NCI-H82 (cell line): Measurements from ENCODE around the gene C4orf46.
"Not testable (repeated sequence)": the region's sequence is repeated elsewhere in the genome, so short reads cannot be mapped to it uniquely, and the experiment has no call there.

Source experiments
- DNase-seq: peaks from one replicate; lab custom pipeline; 2025; lab: John Stamatoyannopoulos, UW

C4orf46 gene

GRCh38 chr4:158671665-158671914 lies at the start of gene C4orf46:
Gene C4orf46, minus strand, starts transcription at chr4:158671887. Its CDS starts 86 bp downstream, at chr4:158671801.
- no peak for DNase-seq

GRCh38 chr4:158715802-158716201 lies 44.1 kb upstream of the C4orf46 start:
- DNase-seq, result no peak

- no peak for DNase-seq
These were observed 43.2 kb upstream of the C4orf46 start for GRCh38 chr4:158714937-158715336.

GRCh38 chr4:158712622-158713021 lies 40.9 kb upstream of the C4orf46 start:
- DNase-seq, result not testable (repeated sequence)

- DNase-seq, result no peak
These were observed 39.1 kb upstream of the C4orf46 start for GRCh38 chr4:158710814-158711213.

- no peak for DNase-seq
These were observed 32.6 kb upstream of the C4orf46 start for GRCh38 chr4:158704274-158704673.

GRCh38 chr4:158688813-158689212 lies 17.1 kb upstream of the C4orf46 start:
- DNase-seq, result no peak

- no peak for DNase-seq
These were observed 10.4 kb upstream of the C4orf46 start for GRCh38 chr4:158682066-158682465.

GRCh38 chr4:158681629-158682028 lies 9.9 kb upstream of the C4orf46 start:
- no peak for DNase-seq

GRCh38 chr4:158678767-158679166 lies 7.1 kb upstream of the C4orf46 start:
- no peak for DNase-seq

- DNase-seq, result no peak
These were observed 4.4 kb upstream of the C4orf46 start for GRCh38 chr4:158676076-158676475.

- no peak for DNase-seq
These were observed 1.9 kb upstream of the C4orf46 start for GRCh38 chr4:158673633-158674032.

- DNase-seq, result peak; percentile 99
These were observed 474 bp upstream of the C4orf46 start, which contains the start of gene ETFDH for GRCh38 chr4:158671915-158672806. Gene ETFDH, plus strand, starts transcription at chr4:158672296. Its CDS starts 161 bp downstream, at chr4:158672457.

- DNase-seq, result peak; percentile 90
These were observed 567 bp downstream of the C4orf46 start for GRCh38 chr4:158670975-158671664.

- no peak for DNase-seq
These were observed 2.4 kb downstream of the C4orf46 start for GRCh38 chr4:158669310-158669709.

GRCh38 chr4:158667651-158668198 lies 4.0 kb downstream of the C4orf46 start:
- DNase-seq, result peak; percentile 35

GRCh38 chr4:158666892-158667291 lies 4.8 kb downstream of the C4orf46 start:
- no peak for DNase-seq

- no peak for DNase-seq
These were observed 6.9 kb downstream of the C4orf46 start for GRCh38 chr4:158664806-158665205.

GRCh38 chr4:158663707-158664625 lies 7.7 kb downstream of the C4orf46 start:
- not testable (repeated sequence) for DNase-seq

- not testable (repeated sequence) for DNase-seq
These were observed 8.4 kb downstream of the C4orf46 start for GRCh38 chr4:158663255-158663654.

- no peak for DNase-seq
These were observed 14.4 kb downstream of the C4orf46 start for GRCh38 chr4:158657291-158657690.

- DNase-seq, result no peak
These were observed 15.2 kb downstream of the C4orf46 start for GRCh38 chr4:158656439-158656838.
